ENCODE results near the gene RHBDD2. TPM values are rescaled to one million over a fixed set of nuclear protein-coding genes. Genes with fewer than 3 reads are reported as not detected.
A peak's percentile ranks its signal among the peaks of the same experiment; 100 is the strongest.
"Not testable (repeated sequence)": the region's sequence is repeated elsewhere in the genome, so short reads cannot be mapped to it uniquely, and the experiment has no call there.

The RHBDD2 gene
- polyA plus RNA-seq, 12 donors = 14.2 to 36.3 (median 18.6) TPM; not detected in 1

- DNase-seq = no peak
These were observed 20.4 kb upstream of the RHBDD2 start for GRCh38 chr7:75858410-75858809.

GRCh38 chr7:75861636-75862035 is 17.2 kb upstream of the RHBDD2 start:
- DNase-seq = peak; percentile 25

- DNase-seq = not testable (repeated sequence)
These were observed 14.6 kb upstream of the RHBDD2 start for GRCh38 chr7:75864251-75864650.

- DNase-seq = no peak
These were observed 12.7 kb upstream of the RHBDD2 start for GRCh38 chr7:75866114-75866488.

- peak; percentile 66 for DNase-seq
These were observed 12.1 kb upstream of the RHBDD2 start for GRCh38 chr7:75866489-75867389.

GRCh38 chr7:75867390-75867717 is 11.5 kb upstream of the RHBDD2 start:
- no peak for DNase-seq

- no peak for DNase-seq
These were observed 10.7 kb upstream of the RHBDD2 start for GRCh38 chr7:75868153-75868552.

- no peak for DNase-seq
These were observed 9.0 kb upstream of the RHBDD2 start for GRCh38 chr7:75869776-75870379.

- DNase-seq = no peak
These were observed 8.2 kb upstream of the RHBDD2 start for GRCh38 chr7:75870557-75871161.

- DNase-seq = no peak
These were observed 6.6 kb upstream of the RHBDD2 start for GRCh38 chr7:75872073-75872782.

GRCh38 chr7:75874180-75874579 is 4.7 kb upstream of the RHBDD2 start:
- DNase-seq = not testable (repeated sequence)

- DNase-seq = no peak
These were observed 3.4 kb upstream of the RHBDD2 start for GRCh38 chr7:75875113-75876080.

- no peak for DNase-seq
These were observed 2.5 kb upstream of the RHBDD2 start for GRCh38 chr7:75876126-75876881.

- no peak for DNase-seq
These were observed 494 bp upstream of the RHBDD2 start for GRCh38 chr7:75878312-75878768.

GRCh38 chr7:75879771-75880184 is 944 bp downstream of the RHBDD2 start:
- no peak for DNase-seq

- no peak for DNase-seq
These were observed 1.4 kb downstream of the RHBDD2 start for GRCh38 chr7:75880242-75880641.

GRCh38 chr7:75881436-75882095 is 2.7 kb downstream of the RHBDD2 start:
- no peak for DNase-seq

- DNase-seq = not testable (repeated sequence)
These were observed 4.5 kb downstream of the RHBDD2 start for GRCh38 chr7:75883265-75883824.

GRCh38 chr7:75884476-75884875 is 5.6 kb downstream of the RHBDD2 start:
- DNase-seq = no peak
